DND-41 (cell line): ENCODE measurements around the gene BGN.

ENCODE experiments used
- ATAC-seq: fragments of 200-7000 bp; cut with Tn5 transposase; 3 replicates; pipeline ENCODE4 v1.9.1; 2021; ENCODE audit warnings: low read depth; ENCODE audit not compliant: insufficient read depth
- DNase-seq: peaks from one replicate; pipeline ENCODE4 v3.0.0-alpha.2; 2020
- H2AFZ ChIP-seq: 2 replicates; pipeline ENCODE4 v1.6.0; 2012; ENCODE audit warnings: low read depth, low read length
- H3K27ac ChIP-seq: 2 replicates; pipeline ENCODE4 v1.5.1; 2012; ENCODE audit warnings: low read length, inconsistent platforms
- H3K27me3 ChIP-seq: fragments of 200-600 bp; sonication (generic); 2 replicates; pipeline ENCODE4 v1.6.0; 2012; ENCODE audit warnings: low read length, mild to moderate bottlenecking, inconsistent platforms; ENCODE audit not compliant: insufficient read depth, poor library complexity
- H3K36me3 ChIP-seq: 2 replicates; pipeline ENCODE4 v1.5.1; 2012; ENCODE audit warnings: low read length, inconsistent platforms; ENCODE audit not compliant: insufficient read depth
- H3K4me1 ChIP-seq: 2 replicates; pipeline ENCODE4 v1.5.1; 2012; ENCODE audit warnings: mild to moderate bottlenecking, low read length; ENCODE audit not compliant: insufficient read depth
- H3K4me2 ChIP-seq: 2 replicates; pipeline ENCODE4 v1.6.0; 2012; ENCODE audit warnings: mild to moderate bottlenecking, moderate library complexity, low read length, inconsistent platforms; ENCODE audit not compliant: insufficient read depth
- H3K4me3 ChIP-seq, 2 experiments: fragments of 200-600 bp in 1 of 2; shearing (Covaris generic) in 1 of 2; 2 replicates each; pipeline ENCODE4 v1.5.1; 2012 to 2016; ENCODE audit warnings: inconsistent platforms in 2 of 2, low read length in 2 of 2, mild to moderate bottlenecking in 2 of 2, low read depth in 1 of 2, moderate library complexity in 1 of 2
- H3K79me2 ChIP-seq: 2 replicates; pipeline ENCODE4 v1.6.0; 2012; ENCODE audit warnings: low read length, inconsistent platforms; ENCODE audit not compliant: insufficient read depth
- H3K9ac ChIP-seq: 2 replicates; pipeline ENCODE4 v1.6.0; 2012; ENCODE audit warnings: low read depth, mild to moderate bottlenecking, inconsistent platforms, low read length, moderate library complexity
- H3K9me3 ChIP-seq: 2 replicates; pipeline ENCODE4 v1.5.1; 2012; ENCODE audit warnings: low read length, moderate library complexity, mild to moderate bottlenecking, inconsistent platforms; ENCODE audit not compliant: insufficient read depth, severe bottlenecking
- H4K20me1 ChIP-seq: 2 replicates; pipeline ENCODE4 v1.6.0; 2012; ENCODE audit warnings: low read length; ENCODE audit not compliant: insufficient read depth
- CTCF ChIP-seq: IDR thresholded peaks from 2 replicates; pipeline ENCODE4 v1.5.1; 2012; ENCODE audit warnings: borderline replicate concordance, low read length, moderate library complexity, mild to moderate bottlenecking; ENCODE audit not compliant: poor library complexity, severe bottlenecking; ENCODE audit errors: extremely low read depth
- EZH2 ChIP-seq: IDR thresholded peaks from 3 replicates; pipeline ENCODE4 v1.6.1; 2012; ENCODE audit warnings: borderline replicate concordance, low read depth, mild to moderate bottlenecking, moderate library complexity, low read length, inconsistent platforms; ENCODE audit not compliant: severe bottlenecking

The BGN gene

GRCh38 chrX:153500676-153501280 is 6.0 kb downstream of the BGN start:
- ATAC-seq (no peak), DNase-seq (no peak)
- no peaks in the 10 kb centered on the region for H3K79me2 ChIP-seq
- H2AFZ ChIP-seq = no peak overlapping the region
- no peak overlapping the region for H3K4me3 ChIP-seq
- H3K9me3 ChIP-seq = no peaks in the 10 kb centered on the region
- no peaks in the 10 kb centered on the region for H3K36me3 ChIP-seq
- H3K4me1 ChIP-seq = no peaks in the 10 kb centered on the region
- H3K4me2 ChIP-seq = no peak overlapping the region
- no peak overlapping the region for H3K9ac ChIP-seq
- no peak overlapping the region for H3K27ac ChIP-seq
- TF ChIP-seq CTCF (no peak), EZH2 (no peak)
- no peaks in the 10 kb centered on the region for H3K27me3 ChIP-seq
- no peaks in the 10 kb centered on the region for H4K20me1 ChIP-seq

DNA sequence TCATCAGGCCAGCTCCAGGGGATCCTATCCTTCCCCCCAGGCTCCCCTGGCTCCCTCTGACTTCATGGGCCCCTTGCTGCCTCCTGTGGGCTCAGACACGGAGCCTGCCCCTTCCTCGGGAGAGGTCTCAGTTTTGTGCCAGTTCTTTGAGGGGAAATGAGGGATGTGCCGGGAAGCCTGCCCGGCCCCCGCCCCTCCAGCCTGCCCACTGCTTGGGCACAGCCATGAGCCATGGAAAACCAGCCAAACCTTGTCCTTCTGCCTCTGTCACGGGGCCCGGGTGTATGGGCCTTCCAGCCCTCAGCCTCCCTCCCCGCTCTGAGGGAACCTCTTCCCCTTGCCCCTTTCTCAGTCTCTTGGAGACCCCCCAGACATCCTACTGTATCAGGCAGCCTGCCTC is 6.8 kb downstream of the BGN start:
- Histone ChIP-seq H3K36me3 (no peaks in the 10 kb centered on the region), H3K79me2 (no peaks in the 10 kb centered on the region), H4K20me1 (no peaks in the 10 kb centered on the region), H3K27ac (no peak overlapping the region), H3K27me3 (no peaks in the 10 kb centered on the region), H2AFZ (no peak overlapping the region), H3K9me3 (no peaks in the 10 kb centered on the region), H3K9ac (no peak overlapping the region), H3K4me2 (no peak overlapping the region), H3K4me1 (no peaks in the 10 kb centered on the region), H3K4me3 (no peak overlapping the region)
- ATAC-seq = no peak
- no peak for DNase-seq
- TF ChIP-seq CTCF (no peak), EZH2 (no peak)

- no peak overlapping the region for H3K27ac ChIP-seq
Measured at GRCh38 chrX:153502131-153502530, 7.4 kb downstream of the BGN start.

More at GRCh38 chrX:153502131-153502530, 7.4 kb downstream of the BGN start:
- Histone ChIP-seq H3K79me2 (no peaks in the 10 kb centered on the region), H3K4me2 (no peak overlapping the region), H3K36me3 (no peaks in the 10 kb centered on the region), H3K9me3 (no peaks in the 10 kb centered on the region), H3K27me3 (no peaks in the 10 kb centered on the region), H2AFZ (no peak overlapping the region), H3K4me1 (0 out of 2 replicates have a peak, but pooled peaks cover under 1% of the 10 kb centered on the region), H3K4me3 (no peak overlapping the region), H4K20me1 (no peaks in the 10 kb centered on the region), H3K9ac (no peak overlapping the region)
- no peak for TF ChIP-seq EZH2
- no peak for TF ChIP-seq CTCF
- DNase-seq (no peak), ATAC-seq (no peak)
